Measurements from ENCODE around the gene BLOC1S5.

The BLOC1S5 gene, protein sequence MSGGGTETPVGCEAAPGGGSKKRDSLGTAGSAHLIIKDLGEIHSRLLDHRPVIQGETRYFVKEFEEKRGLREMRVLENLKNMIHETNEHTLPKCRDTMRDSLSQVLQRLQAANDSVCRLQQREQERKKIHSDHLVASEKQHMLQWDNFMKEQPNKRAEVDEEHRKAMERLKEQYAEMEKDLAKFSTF

DNA sequence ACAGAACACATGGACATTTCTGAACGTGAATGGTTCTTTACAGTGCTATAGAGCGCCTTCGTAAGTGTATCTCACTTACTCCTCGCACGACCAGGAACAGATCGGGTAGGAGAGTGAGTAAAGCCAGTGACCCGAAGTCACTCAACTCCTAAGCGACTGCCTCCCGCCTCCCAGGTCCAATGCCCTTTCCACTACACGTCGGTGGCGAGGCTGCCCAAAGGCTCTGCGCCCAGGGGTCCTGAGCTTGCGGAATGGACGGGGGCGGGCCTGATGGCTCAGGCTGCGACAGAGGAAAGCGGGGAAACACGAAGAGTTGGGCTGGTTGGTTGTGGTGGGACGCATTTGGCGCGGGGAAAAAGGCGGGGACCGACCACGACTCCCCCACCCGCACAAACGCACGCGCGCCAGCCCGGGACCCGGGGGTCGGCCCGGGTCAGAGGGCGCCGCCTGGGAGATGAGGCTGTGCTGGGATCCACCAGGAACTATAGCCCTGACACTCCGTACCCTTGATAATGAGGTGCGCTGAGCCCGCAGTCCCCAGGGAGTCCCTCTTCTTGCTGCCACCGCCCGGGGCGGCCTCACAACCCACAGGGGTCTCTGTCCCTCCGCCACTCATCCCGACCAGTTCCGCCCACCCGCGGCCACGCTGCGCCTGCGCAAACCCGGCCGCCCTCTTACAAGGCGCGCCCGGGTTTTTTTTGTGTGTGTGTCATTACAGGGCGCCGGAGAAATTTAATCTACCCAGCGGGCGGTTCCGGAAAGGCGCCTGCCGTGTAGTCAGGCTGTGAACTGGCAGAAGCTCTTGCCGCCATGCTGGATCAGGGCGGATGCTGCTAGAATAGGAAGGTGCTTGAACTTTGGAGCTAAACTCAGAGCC is at the start of gene BLOC1S5:
TSS of gene BLOC1S5 (minus strand) at position 629 of the 877 bp plus-strand sequence. CDS start at position 616, 13 bp downstream.
- peak; percentile 97 for DNase-seq

DNA sequence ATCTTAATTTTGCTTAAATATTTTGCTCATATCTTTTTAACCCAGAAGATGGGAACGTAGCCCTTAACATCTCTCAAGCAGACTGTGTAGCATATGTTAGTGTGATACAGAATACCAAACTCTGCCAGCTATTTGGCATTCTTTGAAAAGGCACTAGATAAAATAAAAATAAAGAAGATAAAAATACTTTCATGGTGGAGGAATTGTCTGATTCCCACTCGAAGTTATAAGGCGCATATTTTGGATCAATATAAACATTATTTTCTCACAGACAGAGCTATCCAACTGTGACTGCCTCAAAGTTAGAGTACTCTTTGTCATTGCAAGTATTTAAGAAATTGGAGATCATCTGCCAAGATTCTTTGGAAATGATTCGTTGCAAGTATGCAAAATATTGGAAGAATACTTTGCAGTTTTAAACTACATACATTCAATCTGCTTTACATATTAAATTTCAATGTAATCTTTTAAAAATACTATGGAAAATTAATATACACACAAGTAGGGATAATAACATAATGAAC is 49.0 kb upstream of the BLOC1S5 start:
- DNase-seq = no peak

DNA sequence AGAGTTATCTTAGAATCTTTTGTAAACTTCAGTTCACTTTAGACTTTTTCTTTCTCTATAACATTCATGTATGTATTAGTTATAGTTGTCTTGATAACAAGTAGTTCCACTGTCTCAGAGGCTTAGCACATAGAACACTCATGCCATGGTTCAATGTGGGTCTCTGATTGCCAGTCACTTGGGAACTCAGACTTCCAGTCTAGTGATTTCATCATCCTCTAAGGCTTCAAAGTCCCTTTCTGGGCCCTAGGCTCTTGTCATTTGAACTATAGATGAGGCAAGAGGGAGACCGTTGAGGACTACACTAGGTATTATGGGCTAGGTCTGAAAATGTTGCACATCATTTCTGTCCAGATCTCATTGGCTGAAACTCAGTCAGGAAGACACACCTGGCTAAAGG is 46.5 kb upstream of the BLOC1S5 start:
- DNase-seq = no peak

DNA sequence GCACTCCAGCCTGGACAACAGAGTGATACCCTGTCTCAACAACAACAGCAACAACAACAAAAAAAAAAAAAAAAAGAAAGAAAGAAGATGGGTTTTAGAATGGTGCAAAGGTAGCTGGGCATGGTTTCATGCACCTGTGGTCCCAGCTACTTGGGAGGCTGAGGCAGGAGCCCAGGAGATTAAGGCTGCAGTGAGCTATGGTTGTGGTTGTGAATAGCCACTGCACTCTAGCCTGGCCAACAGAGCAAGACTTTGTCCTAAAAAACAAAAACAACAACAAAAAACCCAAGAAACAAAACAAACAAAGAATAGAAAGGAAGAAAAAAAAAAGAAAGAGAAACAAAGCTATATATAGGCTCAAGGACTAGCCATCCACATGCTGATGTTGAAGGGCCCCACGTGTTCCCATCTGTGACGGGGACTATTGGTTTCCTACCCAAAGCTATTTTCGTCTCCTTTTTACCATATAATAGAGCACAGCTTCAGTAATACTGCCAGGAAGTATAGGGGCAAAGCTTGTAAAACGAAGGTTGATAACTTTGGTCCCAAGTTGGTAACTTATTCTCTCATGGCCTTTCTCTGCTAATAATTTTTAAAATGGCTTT is 46.0 kb upstream of the BLOC1S5 start:
- DNase-seq = no peak

DNA sequence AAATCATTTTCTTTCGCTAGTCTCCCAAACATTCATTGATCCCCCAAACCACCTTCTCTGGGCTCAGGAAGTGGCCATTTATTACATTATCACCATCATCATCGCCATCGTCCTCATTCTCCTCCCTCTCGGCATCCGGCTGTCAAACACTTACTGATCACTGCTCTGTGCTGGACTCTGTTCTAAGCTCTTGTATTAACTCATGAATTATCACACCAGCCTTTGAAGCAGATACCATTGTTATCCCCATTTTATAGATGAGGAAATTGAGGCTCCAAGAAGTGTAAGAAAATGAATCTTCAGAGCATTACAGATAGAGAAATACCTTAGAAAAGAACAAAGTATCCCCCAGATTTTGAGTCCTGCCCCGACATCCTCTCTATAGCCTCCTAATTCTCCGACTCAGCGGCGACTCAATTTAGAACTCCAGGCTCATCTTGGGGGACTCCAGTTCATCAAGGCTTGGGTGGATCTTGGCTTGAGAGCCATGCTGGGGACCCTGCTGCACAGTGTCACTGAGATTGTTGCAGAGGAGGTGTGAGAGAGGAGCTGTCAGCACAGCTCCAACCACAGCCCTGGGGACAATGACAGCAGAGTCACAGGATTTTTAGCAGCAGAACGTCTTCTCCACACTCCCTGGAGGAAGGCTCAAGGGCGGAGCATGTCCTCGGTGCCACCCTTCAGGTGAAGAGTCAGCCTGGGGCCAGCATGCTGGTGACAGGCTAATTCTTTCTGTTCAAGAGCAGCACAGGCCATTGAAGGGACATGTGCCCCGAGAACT is 44.8 kb upstream of the BLOC1S5 start:
- no peak for DNase-seq

DNA sequence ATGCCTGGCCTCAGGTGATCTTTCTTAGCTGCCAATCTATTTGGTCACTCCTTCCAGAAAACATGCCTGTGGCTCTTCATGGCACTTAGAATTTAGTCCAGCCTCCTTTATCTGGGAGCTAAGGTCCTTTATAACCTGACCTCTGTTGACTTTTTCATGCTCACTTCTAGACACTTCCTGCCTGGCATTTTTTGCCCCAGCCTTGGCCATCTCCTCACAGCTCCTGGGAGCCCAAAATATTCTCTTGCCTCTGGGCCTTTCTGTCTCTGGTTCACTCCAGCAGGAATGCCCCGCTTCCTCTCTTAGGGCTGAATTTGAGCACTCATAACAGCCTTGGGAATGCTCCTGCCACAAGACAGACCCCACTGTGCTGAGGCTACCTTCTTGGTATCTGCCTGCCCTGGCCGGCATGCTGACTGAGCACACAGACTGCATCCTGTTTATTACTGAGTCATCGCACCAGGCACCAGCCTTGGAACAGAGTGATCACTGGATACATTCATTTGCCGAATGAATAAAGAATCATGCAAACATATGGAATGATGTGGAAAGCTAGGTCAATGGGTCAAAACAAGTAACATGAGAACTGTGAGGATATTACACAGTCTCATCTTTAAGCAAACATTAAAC is 44.0 kb upstream of the BLOC1S5 start:
- DNase-seq = no peak

DNA sequence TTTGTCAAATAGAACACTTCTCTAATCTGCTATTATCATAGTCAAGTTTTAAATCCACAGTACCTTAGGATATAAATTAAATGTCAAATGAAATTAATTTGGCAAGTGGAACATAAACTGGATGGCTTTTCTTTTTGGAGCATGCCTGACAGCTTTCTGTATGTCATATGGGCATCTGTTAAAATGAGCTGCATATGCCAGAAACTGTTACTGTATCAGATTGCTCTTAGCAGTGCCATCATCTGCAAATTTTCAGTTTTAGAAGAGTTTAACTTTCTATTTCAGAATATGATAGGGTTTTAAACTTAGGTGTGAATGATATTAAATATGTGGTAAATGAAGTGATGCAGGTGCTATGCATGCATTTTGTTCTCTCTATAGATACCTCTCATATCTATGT is 41.6 kb upstream of the BLOC1S5 start:
- DNase-seq = no peak

DNA sequence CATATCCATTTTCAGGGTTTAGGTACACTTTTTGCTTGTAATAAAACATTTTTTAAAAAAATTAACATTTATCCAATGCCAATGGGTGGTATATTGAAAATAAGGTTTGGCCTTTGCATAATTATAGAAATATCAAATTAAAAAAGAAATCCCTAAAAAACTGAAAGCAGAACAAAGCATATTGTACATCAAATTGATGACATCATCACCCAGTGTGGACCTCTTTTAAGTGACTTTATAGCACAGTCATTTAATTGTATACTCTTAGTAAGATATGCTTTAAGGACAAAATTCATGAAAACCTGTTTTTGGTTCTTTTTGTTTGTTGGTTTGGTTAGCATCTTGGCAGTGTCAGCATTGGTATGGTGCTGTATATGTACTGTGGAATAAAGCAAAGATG is 39.5 kb upstream of the BLOC1S5 start:
- DNase-seq = no peak

DNA sequence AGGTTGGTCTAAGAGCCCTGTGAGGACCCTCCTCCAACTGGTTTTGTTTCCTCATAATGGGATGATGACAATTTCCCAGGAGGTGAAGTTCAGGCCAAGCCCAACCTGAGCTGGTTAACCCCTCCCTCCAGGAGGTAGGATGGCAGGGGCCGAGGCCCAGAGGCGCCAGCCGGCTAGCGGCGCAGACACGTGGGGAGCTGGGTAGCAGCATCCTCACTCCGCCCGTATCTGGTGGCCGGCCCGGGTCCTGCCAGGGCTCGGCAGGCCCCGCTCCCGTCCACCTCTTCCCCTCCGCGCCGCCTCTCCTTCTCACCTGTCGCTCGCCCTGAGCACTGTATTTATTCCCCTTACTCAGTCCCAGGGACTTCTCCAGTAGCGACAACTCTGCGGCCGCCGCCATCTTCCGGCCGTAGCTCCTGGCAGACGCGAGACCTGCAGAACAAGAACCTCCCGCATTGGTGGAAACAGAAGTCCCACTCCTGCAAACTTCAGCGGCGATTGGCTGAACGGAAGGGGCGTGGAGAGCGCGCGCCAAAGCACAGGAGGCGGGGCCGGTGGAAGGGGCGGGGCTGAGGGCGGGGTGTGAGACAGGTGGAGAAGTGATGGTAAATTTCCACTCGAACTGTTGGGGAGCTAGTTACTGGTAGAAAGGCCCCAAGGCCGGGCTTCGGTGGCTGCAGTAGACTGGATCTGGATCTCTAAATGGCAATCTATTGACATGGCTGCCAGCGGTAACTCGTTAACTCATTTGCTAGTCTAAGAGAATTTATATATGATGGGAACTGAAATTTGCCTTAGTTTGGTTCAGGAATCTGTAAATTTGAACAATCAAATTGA is 38.2 kb upstream of the BLOC1S5 start, which contains the start of gene EEF1E1:
TSS of gene EEF1E1 (minus strand) at position 427 of the 837 bp plus-strand sequence. CDS start at position 400, 27 bp downstream.
- DNase-seq = peak; percentile 98

DNA sequence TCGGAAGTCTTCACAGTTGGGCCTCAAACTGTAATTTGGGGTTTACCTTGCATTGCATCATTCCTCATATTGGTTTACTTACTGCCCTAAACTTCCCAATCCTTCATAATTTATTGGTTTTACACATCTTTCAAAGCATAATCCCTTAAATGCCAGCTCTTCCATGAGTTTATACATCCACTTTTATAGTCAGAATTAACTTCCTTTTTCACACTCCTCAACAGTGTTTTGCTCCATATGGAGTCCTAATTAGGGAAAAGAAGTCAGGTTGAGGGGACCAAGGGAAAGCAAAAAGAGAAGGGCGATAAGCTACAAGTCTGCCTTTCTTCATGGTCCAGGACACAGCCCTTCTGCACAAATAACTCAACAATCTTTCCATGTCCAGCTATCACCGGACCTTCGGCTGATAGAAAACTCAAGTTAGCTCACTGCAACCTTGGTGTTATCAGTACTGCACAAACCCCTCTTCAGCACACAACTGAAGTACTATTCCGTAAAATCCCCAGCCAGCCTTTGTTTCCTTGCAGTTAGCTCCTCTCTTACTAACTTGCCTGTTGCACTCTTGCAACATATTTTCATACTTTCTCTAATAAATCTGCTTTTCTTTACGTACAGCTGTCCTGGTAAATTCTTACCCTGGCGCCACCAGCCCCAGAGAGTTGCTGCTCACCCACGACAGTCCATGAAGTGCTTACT is 36.1 kb upstream of the BLOC1S5 start:
- no peak for DNase-seq

DNA sequence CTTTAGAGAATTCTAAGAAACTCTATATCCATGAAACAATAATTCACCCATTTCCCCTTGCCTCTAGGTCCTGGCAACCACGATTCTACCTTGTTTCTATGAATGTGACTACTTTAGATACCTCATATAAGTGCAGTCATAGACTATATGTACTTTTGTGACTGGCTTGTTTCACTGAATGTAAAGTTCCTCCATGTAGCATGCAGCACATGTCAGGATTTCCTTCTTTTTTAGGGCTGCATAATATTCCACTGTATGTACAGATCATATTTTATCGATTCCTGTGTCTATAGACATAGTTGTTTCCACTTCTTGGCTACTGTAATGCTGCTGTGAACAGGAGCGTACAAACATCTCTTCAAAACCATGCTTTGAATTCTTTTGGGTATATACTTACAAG is 26.5 kb upstream of the BLOC1S5 start:
- DNase-seq = no peak

DNA sequence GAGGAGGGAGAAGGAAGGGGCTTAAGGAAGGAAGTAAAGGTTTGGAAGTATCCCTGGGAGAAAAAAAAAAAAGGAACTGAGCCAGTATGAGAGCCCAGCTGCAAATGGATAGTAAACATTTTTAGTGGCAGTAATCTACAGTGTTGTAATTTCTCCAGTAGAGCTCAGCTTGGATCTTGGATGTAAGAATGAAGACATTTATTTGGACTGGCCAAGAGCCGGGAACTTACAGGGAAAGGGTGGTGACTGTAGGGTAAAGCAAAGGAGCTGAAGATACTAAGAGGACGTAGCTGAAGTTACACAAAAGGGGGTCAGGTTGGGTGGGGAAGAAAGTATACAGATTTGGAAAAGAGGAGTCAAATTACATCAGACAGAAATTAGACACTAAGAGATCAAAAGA is 24.7 kb upstream of the BLOC1S5 start:
- no peak for DNase-seq

DNA sequence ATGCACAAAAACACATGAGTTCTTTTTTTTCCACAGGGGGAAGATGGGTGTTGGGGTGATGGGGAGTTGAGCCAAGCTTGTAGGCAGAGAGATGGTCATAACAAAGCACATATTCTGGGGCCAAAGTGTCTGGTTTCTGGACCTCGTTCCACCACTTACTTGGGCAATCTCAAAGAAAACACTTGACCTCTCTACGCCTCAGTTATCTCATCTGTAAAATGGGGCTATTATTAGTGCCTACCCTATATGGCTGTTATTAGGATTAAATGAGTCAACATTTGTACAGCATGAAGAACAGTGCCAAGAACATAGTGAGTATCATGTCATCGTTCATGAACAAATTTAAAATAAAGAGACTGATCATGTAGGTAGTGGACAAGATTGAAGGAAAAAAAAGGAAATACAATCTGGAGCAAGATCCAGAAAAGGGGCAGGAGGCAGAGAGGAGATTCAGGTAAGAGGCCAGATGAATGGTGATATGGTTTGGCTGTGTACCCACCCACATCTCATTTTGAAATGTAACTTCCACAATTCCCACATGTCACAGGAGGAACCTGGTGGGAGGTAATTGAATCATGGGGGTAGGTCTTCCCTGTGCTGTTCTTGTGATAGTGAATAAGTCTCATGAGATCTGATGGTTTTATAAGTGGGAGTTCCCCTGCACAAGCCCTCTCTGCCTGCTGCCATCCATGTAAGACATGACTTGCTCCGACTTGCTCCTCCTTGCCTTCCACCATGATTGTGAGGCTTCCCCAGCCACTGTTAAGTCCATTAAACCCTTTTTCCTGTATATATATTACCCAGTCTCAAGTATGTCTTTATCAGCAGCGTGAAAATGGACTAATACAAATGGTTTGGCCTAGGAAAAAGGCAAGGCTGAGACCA is 23.9 kb upstream of the BLOC1S5 start:
- no peak for DNase-seq

DNA sequence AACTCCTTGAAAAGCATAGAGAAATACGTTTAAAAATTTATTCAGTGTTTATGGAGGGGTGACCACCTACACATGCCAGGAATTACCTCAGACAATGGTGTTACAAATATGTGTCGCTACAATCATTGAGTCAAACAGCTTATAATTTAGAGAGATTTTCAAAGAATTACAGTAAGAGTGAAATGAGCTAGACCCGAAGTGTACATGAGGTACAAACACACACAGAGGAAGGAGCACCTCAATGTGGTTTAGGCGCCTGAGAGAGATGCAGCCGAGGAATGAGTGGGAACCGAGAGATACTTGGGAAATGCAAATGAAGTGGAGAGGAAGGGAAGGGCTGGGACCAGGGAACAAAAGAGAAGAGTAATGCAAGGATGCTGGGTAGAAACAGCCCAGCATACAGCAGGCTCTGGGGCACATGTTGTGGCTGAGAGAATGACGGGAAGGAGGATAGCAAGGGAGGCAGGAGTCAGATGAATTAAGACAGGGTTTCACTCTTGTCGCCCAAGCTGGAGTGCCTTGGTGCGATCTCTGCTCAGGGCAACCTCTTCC is 22.6 kb upstream of the BLOC1S5 start:
- no peak for DNase-seq

DNA sequence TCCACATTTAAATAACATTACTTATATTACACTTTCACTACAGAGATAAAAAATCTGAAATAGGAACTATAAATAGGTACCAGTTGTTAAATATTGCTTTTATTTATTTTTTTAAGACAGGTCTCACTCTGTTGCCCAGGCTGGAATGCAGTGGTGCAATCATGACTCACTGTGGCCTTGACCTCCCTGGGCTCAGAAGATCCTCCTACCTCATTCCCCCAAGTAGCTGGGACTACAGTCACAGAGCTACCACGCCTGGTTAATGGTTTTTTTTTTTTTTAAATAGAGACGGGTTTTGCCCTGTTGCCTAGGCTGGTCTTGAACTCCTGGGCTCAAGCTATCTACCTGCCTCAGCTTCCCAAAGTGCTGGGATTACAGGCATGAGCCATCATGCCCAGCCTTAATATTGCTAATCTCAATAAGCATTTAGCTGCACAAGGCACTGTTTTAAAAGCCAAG is 20.9 kb upstream of the BLOC1S5 start:
- DNase-seq = no peak

DNA sequence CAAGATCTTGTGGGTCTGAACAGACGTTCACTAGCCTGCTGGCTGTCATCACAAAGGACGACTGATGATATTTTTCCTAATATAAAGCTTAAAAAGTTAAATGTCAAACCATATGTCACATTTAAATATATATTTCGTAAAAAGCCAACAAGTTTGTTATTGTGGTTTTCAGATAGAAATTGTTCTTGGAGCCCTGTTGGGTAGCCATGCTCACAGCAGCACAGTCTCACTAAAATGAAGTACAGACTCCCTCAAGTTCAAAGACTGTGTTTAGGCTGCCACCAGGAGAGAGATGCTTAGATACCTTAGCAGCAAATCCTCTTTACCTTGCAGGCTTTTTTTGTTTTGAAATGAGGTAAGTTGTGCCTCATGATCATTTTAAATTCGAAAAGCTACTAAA is 20.4 kb upstream of the BLOC1S5 start:
- DNase-seq = no peak

DNA sequence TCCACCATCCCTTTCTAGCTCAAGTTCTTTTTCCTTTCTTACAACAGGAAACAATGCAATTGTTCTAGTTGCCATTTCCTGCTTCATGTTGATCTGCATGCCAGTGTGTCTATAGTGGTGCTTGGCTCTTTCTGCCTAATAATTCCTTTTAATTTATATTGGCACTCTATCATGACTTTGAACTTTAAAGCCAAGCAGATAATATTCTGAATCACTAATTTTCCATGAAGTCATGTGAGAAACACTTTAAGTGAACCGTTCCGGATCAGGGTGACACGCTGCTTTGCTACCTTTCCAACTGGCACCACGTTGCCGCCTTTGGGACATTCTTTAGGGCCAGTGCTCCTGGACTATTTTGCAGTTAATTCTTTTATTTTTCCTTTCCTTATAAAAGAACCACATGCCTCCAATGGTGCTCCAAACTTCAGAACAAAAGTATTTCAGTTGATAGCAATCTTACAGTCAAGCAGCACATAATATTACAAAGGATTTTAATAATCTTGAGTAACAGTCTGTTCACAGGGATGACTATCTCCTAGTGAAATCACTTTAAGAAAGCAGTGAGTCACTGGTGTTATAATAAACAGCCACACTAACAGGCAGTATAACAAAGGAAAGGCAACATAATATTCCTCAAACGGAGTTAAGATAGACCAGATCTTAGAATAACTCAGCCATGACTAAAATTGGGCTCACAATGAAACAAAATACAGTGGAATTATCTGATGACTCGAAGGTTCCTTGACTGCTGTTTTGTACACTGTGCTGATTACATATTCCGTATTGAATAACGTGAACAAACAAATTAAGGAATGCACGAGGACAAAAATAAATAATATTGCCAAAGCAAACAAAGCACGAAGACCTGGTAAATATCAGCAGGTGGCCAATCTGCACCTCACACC is 19.0 kb upstream of the BLOC1S5 start:
- no peak for DNase-seq

DNA sequence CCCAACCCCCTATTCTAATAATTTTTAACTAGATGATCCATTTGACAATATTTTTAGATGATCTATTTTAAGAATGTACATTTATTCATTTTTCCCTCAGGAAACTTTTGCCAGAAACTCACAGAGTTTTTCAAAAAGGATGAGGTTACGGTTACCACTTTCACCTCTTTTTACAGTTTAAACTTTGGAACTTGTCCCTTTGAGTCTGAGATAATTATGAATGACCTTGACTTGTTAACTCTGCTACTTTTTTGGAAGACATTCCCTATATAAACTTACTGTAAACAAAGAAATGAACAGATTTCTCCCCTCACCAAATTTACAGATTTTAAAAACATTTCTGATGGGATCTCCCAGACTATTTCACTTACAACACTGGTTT is 18.4 kb upstream of the BLOC1S5 start:
- no peak for DNase-seq
